Stimulated activated CD8-positive, alpha-beta memory T cell treated with anti-CD3 and anti-CD28 coated beads, Interleukin-12 subunit alpha, Interleukin-12 subunit beta, amount 100 ng/mL, for 4 hours (primary cell): ENCODE results near the gene CNGA3.
"Not testable (repeated sequence)": the region's sequence is repeated elsewhere in the genome, so short reads cannot be mapped to it uniquely, and the experiment has no call there.

Source experiments
- DNase-seq: peaks from one replicate; pipeline ENCODE4 v3.0.0-alpha.2; 2020; ENCODE audit warnings: low read depth

The CNGA3 gene

DNA sequence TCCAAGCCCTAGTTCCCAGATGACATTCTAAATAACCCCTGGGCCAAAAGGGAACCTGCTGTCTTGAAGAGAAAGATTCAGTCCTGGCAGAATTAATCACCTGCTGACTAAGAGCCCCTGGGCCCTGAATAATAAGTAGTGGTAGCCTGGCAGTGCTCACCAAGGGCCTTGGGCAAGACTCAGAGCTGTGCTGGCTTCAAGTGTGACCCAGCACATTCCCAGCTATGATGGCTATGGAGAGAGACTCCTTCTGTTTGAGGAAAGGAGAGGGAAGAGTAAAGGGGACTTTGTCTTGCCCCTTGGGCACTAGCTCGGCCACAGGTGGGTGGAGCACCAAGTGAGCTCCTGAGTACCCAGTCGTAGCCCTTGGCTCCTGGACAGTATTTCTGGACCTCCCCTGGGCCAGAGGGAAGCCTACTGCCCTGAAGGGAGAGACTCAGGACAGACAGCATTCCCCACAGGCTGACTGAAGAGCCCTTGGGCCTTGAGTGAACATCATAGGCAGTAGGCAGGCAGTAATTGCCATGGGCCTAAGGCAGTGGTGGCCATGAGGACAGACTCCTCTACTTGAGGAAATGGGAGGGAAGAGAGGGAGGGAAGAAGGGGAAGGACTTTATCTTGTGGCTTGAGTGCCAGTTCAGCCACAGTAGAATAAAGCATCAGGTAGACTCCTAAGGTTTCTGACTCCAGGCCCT lies 58.4 kb downstream of the CNGA3 start:
- no peak for DNase-seq

GRCh38 chr2:98405301-98405700 lies 59.0 kb downstream of the CNGA3 start:
- DNase-seq, result no peak

GRCh38 chr2:98408155-98408554 lies 61.9 kb downstream of the CNGA3 start:
- DNase-seq, result no peak

GRCh38 chr2:98412751-98413458 lies 66.6 kb downstream of the CNGA3 start:
- DNase-seq, result peak; percentile 8

GRCh38 chr2:98414246-98414645 lies 68.0 kb downstream of the CNGA3 start:
- DNase-seq, result not testable (repeated sequence)

- DNase-seq, result not testable (repeated sequence)
These were observed 69.5 kb downstream of the CNGA3 start for GRCh38 chr2:98415719-98416248.

DNA sequence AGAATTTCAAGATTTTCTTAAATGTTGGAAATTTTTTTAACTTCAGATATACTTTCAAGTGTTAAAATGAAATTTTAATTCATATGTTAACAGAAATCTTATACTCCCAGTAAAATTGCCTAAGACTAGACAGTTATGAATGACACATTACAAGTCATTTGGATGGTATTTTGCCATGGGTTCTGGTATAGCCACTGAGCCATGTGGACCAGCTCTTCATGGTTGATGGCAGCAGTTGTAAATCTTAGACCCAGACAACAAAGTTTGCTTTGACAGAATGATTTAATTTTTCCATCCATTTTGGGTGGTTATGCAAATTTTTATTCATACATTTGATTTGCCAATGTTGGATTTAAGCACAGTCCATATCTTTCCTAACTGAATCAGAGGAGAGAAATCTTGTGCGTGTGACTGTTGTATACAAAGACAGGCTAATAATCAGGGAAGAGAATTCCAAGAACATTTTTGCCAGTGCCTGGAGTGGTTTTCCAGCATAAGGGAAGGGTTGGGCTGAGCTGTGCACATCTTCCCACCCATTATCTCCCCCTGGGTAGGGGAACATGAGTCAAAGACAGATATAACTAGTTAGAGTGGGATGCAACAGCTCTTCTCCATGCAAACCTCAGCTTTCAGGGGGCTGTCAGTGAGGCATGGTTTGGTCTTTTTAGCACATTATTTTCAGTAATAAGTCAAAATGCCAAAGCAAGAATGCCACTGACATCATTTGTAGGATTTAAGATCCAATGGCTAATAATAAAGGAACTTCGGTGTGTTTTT lies 70.3 kb downstream of the CNGA3 start:
- no peak for DNase-seq

- DNase-seq, result no peak
These were observed 73.3 kb downstream of the CNGA3 start for GRCh38 chr2:98419544-98419943.

DNA sequence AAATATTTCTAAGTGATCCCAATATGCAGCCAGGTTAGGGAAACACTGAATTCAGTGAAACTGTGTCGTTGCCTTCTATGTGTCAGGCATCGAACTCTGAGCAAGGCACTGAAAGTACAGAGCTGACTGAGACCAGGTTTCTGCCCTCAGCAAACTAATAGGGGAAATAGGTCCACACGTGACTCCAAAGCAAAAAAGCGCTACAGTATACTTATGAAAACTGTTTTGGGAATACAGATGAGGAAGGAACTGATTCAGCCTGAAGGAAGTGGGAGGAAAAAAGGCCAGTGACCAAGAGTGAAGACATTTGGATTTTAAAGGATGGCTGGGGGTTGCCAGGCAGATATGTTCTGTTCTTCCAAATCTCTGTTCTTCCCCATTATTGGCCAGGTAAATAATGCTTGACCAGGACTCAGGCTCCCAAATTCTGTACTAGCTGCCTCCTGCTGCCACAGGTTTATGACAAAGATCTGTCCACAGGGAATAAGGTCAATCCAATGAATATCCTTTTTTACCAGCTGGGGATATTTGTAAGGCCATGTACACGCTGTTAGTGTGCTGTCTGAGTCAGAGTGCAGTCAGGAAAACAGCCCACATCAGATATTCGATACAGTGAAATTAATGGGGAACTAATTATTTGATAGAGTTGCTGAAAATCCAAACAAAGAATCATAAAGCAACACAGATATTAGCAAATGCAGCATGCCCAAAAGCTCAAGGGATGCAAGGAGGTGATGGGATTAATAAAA lies 73.9 kb downstream of the CNGA3 start:
- no peak for DNase-seq

DNA sequence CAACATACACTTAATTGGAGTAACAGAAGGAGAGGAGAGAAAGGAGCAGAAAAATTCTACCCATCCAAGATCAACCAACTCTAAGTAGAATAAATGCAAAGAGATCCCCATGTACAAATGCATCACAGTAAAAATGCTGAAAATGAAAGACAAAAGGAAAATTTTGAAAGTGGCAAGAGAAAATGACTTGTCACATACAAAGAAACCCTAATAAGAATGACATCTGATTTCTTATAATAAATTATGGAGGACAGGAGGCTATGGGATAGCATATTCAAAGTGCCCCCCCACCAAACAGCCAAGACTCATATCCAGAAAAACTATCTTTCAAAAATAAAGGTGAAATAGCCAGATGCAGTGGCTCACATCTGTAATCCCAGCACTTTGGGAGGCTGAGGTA lies 76.2 kb downstream of the CNGA3 start:
- DNase-seq, result no peak

- no peak for DNase-seq
These were observed 80.5 kb downstream of the CNGA3 start for GRCh38 chr2:98426771-98427170.

- DNase-seq, result no peak
These were observed 85.9 kb downstream of the CNGA3 start for GRCh38 chr2:98432145-98432544.

DNA sequence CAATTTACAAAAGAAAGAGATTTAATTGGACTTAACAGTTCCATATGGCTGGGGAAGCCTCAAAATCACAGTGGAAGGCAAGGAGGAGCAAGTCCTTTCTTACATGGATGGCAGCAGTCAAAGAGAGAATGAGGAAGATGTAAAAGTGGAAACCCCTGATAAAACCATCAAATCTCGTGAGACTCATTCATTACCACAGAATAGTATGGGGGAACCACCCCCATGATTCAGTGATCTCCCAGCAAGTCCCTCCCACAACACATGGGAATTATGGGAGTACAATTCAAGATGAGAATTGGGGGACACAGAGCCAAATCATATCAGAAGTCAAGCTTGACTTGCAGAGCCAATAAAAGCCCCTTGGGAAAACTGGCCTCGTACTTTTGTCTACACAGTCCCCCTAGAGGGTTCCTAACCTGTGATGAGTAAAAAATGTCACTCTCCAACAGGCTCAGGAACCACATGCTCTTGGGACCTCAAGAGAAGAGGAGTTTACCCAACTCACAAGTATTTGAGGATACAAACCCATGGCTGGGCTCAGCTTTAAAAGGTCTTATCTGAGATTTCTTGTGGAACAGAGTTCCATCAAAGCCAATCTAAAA lies 87.2 kb downstream of the CNGA3 start:
- no peak for DNase-seq

DNA sequence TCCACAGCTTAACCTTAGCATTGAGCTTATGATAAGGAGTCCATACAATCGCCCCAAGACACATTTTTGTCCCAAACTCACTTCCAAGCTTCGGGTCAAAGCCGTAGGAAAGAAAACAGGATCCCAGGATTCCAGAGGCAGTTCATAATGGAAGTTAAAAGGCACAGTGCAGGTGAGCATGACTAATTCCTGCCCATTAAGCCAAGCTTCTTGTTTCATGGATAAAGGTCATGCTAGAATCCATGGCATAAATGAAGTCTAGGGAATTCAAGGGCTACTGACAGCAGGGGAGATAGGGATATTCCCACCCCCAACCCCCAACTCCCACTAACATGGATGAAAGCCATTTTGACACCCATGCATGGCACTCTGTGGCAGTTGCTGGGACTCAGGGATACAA lies 88.2 kb downstream of the CNGA3 start:
- DNase-seq, result no peak

- not testable (repeated sequence) for DNase-seq
These were observed 89.4 kb downstream of the CNGA3 start for GRCh38 chr2:98435670-98436069.

GRCh38 chr2:98436734-98437133 lies 90.5 kb downstream of the CNGA3 start:
- no peak for DNase-seq

- no peak for DNase-seq
These were observed 92.2 kb downstream of the CNGA3 start for GRCh38 chr2:98438190-98439133.

GRCh38 chr2:98441706-98442450 lies 95.6 kb downstream of the CNGA3 start:
- no peak for DNase-seq

- DNase-seq, result no peak
These were observed 96.2 kb downstream of the CNGA3 start for GRCh38 chr2:98442488-98442887.
